ENCODE measurements around the gene PTPRJ.

PTPRJ gene

DNA sequence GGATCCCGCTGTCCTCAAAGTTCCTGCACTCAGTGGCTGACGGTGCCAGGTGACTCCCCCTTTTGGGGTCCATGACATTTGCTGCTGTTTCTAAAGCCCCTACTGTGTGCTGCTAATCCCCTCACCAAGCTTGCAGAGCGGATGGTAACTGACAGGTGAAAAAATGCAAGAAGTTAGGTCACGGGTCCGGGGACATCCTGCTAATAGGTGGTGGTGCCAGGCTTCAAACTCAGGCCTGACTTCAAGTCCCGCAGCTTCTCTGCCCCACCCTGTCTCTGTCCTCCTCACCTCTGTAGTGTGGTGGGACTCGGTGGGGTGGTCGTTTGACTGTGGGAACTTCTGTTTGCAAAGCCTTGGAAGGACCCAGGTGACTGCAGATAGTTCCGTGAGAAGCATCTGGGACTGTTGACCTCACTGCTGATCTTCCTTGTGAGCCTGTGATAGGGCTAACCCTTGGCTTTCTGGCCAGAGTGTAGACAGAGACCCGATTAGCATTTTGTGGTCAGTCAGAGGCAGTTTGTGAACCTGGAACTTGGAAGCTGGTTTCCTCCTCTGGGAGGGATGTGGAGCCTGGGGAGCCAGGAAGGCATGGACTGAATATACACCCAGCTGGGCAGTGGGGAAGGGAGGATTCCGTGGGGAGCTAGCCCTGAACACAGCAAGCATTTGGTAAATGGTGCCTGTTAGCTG lies 120.8 kb downstream of the PTPRJ start:
- FAIRE-seq: no peak

DNA sequence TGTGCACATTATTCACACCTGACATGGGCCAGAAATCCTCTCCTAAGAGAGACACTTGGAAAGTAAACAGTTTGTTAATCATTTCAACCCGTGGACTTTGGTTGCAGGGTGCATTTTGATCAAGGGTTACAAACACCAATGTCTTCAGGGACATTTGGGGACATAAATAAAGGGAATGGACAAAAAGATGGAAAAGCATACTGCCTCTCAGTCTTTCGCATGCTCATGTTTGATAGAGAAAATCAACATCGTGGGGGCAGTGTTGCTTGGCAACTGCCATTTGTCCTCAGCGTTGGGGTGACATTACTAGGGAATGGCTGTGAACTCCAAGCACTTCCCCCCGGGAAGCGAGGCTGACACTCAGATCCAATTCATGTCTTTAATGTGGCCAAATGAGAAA lies 121.6 kb downstream of the PTPRJ start:
- FAIRE-seq: no peak

DNA sequence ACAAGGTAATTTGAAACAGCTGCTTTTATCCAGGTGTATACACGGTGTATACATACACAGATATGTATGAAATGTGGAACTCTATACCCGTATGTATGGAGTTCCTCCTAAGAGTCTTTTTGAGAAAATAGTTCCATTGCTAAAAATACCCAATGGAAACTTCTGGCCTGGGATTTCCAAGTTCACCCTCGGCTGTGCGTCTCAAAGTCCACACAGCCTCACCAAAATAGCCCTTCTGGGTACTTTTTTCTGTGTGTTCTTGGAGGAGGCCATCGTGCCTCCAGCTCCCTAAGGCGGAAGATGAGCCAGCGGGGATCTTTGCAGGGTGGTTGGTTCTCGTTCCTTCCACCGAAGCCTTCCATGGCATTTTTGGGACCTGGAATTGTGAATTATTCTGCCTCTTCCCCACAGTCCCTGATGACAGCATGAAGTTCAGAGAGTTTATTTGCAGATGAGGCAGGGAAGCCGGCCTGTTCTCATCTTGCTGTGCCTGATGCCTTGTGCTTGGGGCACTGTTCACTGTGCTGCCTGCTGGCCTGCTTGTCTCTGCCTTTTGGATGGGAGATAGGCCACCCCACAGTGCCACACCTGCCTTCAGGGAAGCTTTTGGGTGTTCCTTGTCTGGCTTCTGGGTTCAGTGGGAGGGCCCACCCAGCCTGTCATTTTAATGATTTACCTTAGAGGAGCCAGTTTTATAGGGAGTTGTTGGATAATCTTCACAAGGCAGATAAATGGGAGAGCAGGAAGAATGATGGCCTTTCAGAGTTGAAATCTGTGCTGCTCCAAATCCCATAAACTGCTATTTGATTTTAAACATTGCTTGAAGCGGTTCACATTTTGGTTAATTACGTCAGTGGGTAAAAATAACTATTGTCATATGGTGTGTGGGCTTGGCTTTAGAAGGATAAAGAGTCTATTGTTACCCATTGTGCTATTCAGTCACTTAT lies 123.5 kb downstream of the PTPRJ start:
- FAIRE-seq: no peak

DNA sequence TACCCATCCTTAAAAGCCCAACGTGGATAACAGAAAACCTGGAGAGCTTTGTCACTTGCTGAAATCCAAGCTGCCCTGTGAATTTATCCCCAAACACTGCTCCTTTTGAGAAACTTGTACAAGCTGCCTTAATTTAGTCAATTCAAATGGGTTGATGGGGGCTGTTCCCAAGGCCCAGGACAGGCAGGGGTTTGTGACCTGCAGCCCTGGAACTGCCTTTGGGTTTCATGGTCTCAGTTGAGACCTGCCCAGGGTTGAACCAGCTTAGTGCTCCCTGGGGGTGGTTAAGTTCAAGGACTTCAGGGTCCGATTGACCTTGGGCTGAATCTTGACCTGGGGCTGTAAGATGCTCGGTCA lies 124.2 kb downstream of the PTPRJ start:
- no peak for FAIRE-seq

DNA sequence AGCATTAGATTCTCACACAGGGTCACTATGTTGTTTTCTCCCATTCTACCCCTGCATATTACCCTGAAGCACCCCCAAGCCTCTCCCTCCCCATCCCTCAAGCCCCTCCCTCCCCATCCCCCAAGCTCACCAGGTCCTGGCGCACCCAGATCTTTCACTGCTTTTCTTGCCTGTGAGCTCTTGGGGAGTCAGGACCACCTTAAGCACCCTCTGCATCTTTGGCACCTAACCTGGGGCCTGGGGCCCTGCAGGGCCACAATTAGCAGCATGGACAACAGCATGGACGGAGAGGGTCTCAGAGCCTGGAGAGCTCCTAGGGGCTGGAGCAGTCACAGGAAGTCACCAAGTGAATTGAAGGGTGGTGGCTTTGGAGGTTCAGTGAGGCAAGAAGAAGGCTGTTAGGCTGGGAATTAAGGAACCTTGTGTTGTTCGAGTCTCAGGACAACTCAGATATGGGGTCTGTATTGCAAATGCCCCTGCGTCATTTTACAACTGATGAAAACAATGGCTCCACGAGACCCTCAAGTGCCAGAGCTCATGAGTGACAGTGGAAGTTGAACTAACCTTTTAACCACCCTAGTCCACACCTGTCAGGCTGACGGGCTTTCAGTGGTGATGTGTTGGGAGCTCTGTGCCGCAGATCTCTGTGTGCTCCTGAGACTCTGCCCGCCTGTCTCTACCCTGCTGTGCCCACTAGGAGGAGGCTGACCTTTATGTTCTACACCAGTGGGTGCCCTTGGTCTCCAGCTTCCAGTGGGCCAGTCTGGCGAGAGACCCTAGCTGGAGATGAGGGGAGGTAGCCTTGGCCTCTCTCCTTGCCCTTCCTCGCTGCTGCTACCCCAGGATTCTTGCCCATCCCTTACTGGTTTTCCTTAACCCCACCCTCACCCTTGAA lies 125.0 kb downstream of the PTPRJ start:
- no peak for FAIRE-seq

DNA sequence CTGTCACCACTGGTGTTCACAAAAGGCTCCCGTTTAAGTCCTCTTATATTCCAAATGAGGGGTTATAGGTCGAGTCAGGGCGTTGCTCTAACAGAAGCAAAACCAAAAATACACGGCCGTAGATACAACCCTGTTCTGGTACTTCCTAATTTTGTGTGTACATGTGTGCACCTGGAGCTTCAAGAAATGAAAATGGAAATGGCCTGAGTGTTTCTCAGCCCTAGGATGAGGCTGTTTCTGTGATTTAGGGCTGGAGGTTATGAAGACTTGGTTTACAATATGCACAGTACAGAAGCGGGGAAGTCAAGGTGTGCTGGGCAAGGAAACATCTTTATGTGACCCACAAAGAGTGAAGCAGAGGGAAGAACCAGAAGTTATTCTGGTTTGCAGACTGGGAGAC lies 125.8 kb downstream of the PTPRJ start:
- no peak for FAIRE-seq

DNA sequence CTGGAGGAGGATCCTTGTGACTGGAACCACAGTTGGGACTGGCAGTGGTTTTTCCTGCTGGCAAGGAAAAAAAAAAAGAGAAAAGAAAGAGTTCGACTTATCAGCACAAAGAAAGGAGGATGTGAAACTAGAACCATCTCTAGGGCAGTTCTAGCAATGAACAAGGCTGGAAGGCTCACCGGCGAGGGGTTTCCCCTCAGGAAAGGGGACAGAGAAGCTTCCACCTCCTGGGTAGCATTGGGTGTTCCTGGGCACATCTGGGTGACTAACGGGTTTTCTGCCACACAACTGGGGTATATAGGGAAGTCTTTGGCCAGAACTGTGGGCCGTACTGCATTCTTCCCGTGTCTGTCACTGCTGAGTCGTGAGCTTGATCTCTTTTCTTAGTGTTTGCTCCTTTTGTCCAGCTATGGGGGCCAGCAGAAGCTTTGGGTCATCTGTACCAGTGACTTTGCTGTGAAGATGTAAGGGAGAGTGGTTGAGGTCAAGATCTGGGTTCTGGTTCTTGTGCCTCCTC lies 126.9 kb downstream of the PTPRJ start:
- no peak for FAIRE-seq

DNA sequence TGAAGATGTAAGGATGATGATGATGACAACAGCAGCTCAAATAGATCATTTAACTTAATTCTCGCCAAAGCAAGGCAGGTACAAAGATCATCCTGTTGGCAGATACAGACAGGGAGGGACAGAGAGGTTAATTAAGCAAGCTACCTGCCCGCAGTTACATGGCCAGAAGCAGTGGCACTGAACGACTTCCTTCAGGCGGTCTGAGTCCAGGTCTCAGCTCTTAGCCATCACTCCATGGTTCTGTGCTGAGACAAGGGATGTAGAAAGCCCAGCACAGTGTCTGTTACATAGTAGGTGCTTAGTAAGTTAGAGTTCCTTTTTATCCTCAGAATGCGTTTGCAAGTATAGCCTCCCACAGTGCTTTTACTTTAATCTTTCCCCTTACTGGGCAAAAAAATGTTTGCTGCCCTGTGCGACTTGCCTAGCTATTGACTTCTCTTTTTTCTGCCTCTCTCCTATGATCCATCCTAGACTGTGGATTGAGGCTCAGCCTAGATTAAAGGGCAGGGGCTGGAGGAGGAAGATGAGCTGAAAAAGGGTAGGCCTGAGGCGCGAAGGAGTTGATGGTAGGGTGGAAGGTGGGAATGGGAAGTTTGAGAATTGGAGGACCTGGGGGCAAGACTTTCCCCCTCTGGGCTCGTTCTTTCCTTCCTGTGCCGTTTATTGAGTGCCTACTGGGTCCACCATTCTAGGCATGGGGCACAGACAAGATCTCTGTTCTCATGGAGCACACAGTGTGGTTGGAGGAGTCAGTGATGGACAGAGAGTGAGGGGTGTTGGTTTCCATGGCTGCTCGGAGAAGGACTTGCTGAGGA lies 128.1 kb downstream of the PTPRJ start:
- no peak for FAIRE-seq

DNA sequence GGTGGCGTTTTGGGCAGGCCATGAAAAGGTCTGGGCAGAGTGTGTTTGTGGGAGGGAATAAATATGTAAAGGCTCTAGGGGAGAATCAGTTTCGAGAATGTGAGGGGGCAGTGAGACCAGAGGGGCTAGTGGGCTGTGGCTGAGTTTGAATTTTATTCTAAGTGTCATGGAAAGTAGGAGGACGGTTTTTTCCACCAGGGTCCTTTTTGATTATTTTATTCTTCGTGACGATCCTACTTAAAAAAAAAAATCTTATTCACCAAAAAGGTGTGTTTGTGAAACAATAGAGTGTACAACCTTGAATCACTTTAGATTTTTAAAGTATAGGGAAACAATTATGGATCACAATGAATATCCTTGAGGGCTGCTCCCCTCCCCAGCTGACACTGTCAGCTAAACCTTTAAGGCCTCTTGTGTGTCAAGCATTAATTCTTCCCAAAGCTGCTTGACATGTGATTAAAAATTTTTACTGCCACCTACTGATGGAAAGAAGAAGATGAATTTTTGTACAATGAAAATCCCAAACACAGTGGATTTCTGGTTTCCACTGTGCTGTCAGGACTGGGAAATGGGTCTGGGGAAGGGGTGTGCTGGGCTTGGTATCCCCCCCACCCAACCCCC lies 128.8 kb downstream of the PTPRJ start:
- FAIRE-seq: no peak

DNA sequence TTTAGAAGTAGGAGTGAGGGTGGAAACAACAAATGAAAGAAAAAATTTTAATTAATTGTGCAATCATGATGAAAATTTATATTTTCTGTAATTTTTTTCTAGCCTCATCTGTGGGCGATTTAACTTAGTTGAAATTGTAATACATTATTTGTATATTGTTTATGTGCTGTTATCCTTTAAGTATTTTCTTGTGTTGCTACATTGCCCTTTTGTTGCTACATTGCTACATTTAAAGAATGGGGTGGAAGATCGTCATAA lies 130.1 kb downstream of the PTPRJ start:
- FAIRE-seq: no peak

DNA sequence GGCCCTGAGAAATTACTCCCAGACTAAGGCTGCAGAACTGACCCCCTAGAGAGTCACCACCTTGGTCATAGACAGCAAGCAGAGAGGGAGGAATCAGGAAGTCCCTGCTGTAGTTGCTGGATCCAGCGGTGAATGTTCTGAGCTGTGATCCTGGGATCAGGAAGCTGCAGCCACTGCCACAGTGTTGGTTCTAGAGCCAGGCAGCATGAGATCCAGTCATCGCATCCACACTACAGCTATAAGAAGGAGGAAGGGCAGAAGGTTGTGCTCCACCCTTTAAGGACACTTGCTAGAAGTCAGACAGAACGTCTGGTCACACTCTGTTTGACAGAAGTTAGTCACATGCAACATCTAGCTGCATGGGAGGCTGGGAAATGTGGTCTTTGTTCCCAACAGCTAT lies 131.5 kb downstream of the PTPRJ start:
- FAIRE-seq: no peak

DNA sequence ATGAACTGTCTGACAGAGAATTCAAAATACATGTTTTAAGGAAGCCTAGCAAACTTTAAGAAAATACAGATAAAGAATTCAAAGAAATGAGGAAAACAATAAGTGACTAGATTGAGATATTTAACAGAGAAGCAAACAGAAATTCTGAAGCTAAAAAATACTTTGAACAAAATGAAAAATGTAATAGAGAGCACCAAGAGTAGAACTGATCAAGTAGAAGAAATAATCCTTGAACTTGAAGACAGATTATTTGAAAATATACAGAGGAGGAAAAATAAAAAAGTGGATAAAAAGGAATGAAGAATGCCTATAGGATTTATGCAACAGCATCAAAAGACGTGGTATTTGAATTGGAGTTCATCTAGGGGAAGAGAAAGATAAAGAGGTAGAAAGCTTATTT lies 134.4 kb downstream of the PTPRJ start:
- no peak for FAIRE-seq

DNA sequence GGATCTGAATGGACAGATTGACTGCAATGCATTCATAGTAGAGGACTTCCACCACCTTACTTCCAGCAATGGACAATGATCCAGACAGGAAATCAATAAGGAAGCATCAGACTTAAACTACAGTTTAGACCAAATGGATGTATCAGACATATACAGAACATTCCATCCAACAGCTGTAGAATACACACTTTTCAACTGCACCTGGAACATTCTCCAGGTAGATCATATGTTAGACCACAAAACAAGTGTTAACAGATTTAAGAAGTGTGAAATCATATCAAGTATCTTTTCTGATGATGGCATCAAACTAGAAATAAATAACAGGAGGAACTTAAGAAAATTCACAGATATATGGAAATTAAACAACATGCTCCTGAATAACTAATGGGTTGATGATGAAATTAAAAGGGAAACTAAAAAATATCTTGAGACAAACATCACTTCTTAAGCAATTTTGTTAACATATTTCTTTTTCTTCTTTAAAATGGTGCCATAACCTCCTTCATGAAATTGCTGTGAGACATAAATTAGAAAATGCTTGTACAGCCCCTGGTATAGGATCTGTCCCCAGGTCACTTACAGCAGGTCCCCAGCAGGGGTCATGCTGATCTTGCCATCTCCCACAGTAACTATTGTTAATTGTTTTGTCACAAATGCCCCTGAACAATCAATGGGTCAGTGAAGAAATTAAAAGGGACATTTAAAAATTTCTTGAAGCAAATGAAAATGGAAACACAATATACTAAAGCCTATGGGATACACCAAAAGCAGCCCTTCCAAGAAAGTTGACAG lies 136.3 kb downstream of the PTPRJ start:
- FAIRE-seq: no peak

DNA sequence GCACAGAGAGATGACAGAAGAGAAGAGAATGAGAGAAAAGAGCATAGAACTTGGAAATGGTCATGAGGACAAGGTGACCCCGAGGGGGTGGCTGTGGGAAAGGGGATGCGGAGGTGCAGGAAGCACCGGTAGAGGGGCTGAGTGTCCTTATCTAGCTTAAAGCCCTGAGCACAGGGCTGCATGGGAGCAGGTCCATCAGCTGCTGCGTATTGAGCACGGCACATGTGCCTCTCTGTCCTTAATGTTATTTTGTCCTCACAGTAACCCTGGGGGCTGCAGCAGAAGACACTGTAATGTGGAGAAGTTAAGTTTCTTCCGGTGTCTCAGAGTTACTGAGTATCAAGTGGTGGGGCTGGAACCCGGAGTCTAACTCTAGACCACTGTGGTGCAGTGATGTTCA lies 141.9 kb downstream of the PTPRJ start:
- FAIRE-seq: no peak

DNA sequence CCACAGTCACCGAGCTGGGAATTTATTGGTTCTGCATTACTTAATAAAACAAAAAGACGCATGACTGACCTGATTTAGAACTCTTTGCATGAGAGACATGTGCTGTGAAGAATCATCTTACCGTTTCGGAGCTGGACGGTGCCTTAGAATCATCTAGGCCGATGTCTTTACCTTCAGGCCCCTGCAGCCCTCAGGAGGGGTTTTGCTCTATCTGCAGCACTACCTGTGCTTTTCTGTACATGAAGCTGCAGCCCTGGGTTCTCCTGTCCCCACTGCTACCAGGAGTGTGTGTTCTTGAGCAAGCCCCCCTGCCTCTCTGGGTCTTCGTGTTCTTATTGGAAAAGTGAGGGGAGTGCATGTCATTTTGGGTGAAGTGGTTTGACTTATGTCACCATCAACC lies 142.3 kb downstream of the PTPRJ start:
- FAIRE-seq: no peak

DNA sequence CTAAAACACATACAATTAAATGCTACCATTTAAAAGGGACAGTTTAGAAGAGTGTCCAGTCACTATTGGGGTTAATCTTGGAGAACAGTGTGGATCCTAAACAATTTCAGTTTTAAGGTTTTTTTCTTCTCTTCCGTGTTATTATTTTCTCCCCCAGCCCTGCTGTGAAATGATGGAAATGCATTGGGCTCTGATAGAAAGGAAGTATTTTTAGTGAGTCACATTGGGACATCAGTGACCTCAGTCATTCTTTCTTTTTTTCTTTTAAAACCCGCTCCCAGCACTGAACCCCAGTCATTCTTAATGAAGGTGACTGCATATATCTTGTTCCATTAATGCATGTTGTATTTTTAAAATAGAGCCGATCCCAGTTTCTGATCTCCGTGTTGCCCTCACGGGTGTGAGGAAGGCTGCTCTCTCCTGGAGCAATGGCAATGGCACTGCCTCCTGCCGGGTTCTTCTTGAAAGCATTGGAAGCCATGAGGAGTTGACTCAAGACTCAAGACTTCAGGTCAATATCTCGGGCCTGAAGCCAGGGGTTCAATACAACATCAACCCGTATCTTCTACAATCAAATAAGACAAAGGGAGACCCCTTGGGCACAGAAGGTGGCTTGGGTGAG lies 143.0 kb downstream of the PTPRJ start:
- no peak for FAIRE-seq

DNA sequence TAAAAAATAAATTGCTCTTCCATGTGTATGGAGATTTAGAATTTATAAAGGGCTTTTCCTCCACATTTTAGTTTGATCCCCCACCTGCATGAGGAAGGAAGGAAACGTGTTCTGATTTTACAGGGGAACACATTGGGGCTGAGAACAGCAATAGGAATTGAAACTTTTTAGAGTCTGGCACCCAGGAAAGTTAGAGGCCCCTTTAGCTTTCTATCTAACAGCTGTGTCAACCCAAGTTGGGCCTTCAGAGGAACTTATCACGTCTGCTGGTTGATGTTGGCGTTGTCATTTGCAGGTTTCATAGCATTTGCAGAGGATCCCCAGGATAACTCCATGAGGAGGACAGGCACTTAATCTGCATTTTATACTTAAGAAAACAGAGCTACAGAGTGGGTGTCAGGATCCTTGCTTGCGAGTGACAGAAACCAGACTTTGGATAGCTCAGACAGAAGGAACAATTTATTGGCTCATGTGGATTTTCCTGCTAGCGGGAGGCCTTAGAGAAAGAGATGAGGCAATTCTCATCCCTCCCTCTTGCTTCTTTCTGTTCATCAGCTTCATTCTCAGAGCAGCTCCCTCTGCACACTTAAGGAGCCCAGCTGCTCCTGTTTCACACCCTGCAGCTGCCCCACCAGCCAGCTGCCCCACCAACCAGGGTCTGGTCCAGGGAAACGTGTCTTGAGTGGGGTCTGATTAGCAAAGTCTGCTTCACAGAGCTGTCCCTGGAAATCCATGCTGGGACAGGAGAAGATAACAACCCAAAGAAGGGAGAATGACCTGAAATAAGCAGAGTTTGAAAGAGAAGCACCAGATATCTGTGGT lies 143.8 kb downstream of the PTPRJ start:
- no peak for FAIRE-seq

DNA sequence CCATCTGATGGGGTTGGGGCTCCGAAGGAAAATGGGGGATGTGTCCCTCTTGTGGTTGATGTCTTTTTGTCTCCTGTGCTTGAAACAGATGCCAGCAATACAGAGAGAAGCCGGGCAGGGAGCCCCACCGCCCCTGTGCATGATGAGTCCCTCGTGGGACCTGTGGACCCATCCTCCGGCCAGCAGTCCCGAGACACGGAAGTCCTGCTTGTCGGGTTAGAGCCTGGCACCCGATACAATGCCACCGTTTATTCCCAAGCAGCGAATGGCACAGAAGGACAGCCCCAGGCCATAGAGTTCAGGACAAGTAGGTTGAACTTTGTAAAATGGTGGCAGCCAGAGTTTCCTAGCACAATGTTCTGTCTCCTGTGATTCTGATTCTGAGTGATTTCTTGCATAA lies 144.5 kb downstream of the PTPRJ start:
- no peak for FAIRE-seq

DNA sequence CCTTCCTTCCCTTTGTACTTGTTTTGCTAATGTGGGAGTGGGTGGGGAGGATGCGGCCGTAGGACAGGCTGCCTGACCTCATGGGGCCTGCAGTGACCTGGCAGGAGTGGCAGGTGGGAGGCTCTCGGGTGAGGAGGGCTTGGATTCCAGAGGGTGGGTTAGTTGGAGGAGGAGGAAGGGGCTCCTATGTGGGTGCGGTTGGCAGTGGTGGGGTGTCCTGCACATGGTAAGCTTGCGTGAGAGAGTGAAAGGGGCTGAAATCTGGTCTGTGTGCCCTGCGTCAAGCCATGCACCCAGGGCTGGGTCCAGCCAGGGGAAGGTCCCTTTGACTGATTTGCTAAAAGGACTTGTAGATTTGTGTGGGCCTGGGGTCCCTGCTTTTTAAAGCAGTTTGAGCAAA lies 145.5 kb downstream of the PTPRJ start:
- FAIRE-seq: no peak

All from TTC549 (cell line).